Fibroblast of skin of back (primary cell): ENCODE results near the gene MYOT.

Source experiments
- DNase-seq: peaks from one replicate; pipeline ENCODE4 v3.0.0-alpha.2; 2013

The MYOT gene

GRCh38 chr5:137902408-137903133, 34.9 kb downstream of the MYOT start:
- no peak for DNase-seq

- DNase-seq: no peak
These were observed 47.1 kb downstream of the MYOT start for GRCh38 chr5:137914758-137915157.

DNA sequence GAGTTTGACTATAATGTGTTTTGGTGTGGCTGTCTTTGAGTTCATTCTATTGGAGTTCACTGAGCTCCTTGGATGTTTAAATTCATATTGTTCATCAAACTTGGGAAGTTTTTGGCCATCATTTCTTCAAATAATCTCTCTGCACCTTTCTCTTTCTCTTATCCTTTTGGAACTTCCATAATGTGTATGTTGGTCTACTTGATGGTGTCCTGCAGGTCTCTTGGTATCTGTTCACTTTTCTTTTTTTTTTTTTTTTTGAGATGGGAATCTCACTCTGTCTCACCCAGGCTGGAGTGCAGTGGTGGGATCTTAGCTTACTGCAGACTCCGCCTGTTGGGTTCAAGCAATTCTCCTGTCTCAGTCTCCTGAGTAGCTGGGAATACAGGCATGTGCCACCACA, 49.3 kb downstream of the MYOT start:
- DNase-seq: no peak

DNA sequence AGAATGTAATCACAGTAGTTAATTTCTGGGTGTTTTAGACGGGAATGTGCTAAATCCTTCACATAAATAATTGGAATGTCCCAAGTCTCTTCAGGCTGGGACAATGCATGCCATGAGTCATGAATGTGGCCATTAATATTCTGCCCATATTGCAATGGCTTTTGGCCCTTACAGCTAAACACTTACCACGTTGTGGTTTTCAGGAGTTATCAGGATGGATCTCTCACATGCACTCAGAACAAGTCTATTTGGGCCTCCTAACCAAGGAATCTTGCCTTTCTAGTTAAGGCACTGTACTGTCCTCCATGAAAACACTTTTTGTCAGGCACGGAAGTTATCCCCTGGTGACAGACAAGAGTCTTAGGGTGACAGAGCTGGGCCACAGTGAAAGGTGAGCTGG, 54.3 kb downstream of the MYOT start:
- peak; percentile 44 for DNase-seq

- peak; percentile 58 for DNase-seq
These were observed 56.2 kb downstream of the MYOT start for GRCh38 chr5:137923856-137924255.

GRCh38 chr5:137932800-137933199, 65.1 kb downstream of the MYOT start:
- DNase-seq: no peak

DNA sequence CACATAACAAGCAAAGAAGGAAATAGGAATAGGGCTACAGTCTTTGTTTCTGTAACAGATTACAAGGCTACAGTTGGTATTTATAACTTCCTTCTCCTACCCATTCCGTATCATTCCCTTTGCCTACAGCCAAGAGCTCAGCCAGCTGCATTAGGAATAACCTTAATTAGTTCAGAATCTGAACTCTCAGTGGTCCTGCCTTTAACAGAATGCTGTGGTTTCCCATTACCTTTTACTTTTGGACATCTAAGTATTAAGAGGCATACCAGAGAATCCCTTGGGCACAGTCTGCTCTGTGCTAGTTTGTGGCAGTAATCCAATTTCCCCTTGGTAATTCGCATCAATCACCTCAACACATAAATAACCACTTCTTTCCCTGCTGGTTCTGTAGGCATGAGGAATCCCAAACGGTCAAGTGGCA, 65.8 kb downstream of the MYOT start:
- peak; percentile 6 for DNase-seq

GRCh38 chr5:137935190-137935589, 67.5 kb downstream of the MYOT start:
- DNase-seq: no peak

DNA sequence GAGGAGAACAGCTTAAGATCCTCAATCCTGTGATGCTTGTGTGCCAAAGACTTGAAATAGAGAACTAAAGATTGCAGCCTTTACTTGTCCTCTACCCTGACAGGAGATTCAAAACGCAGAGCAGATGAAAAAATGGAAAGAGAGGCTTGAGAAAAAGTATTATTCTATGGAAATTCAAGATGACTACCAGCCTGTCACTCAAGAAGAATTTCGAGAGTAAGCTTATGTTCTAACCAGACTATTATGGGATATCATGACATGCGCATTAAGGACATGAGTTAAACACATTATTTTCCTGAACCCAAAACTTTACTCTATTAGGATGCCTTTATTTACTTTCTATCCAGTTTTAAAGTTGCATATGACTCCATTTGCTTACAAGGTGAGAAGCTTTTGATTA, 68.0 kb downstream of the MYOT start:
- DNase-seq: no peak
